GM19023 (cell line): ENCODE data around the gene PCCB.
"Not testable (repeated sequence)": the region's sequence is repeated elsewhere in the genome, so short reads cannot be mapped to it uniquely, and the experiment has no call there.

Experiments
- ATAC-seq: cut with Tn5 transposase; IDR thresholded peaks from one replicate; pipeline ENCODE4 v1.9.1; 2021; ENCODE audit warnings: mild to moderate bottlenecking, moderate library complexity; ENCODE audit not compliant: unreplicated experiment

The PCCB gene

GRCh38 chr3:136250059-136250902, at the start of gene PCCB:
TSS of gene PCCB (plus strand) at chr3:136250340. CDS start at chr3:136250376, 36 bp downstream.
- peak; percentile 98 for ATAC-seq

- ATAC-seq, result no peak
Observed at GRCh38 chr3:136207489-136208115, 42.5 kb upstream of the PCCB start.

GRCh38 chr3:136209921-136210320, 40.2 kb upstream of the PCCB start:
- no peak for ATAC-seq

- no peak for ATAC-seq
Observed at GRCh38 chr3:136211547-136211946, 38.6 kb upstream of the PCCB start.

GRCh38 chr3:136222746-136223145, 27.4 kb upstream of the PCCB start:
- not testable (repeated sequence) for ATAC-seq

GRCh38 chr3:136232413-136232812, 17.7 kb upstream of the PCCB start:
- ATAC-seq, result no peak

- ATAC-seq, result no peak
Observed at GRCh38 chr3:136235545-136235944, 14.6 kb upstream of the PCCB start.

GRCh38 chr3:136236109-136236508, 14.0 kb upstream of the PCCB start:
- no peak for ATAC-seq

- ATAC-seq, result no peak
Observed at GRCh38 chr3:136237103-136237502, 13.0 kb upstream of the PCCB start.

GRCh38 chr3:136237961-136238649, 12.0 kb upstream of the PCCB start:
- ATAC-seq, result no peak

GRCh38 chr3:136239094-136239493, 11.0 kb upstream of the PCCB start:
- no peak for ATAC-seq

GRCh38 chr3:136245691-136246090, 4.4 kb upstream of the PCCB start:
- ATAC-seq, result no peak

GRCh38 chr3:136247436-136247835, 2.7 kb upstream of the PCCB start:
- no peak for ATAC-seq

GRCh38 chr3:136247855-136248590, 2.1 kb upstream of the PCCB start:
- ATAC-seq, result no peak

- ATAC-seq, result no peak
Observed at GRCh38 chr3:136249091-136249490, 1.0 kb upstream of the PCCB start.

GRCh38 chr3:136249593-136249992, 547 bp upstream of the PCCB start:
- no peak for ATAC-seq

- ATAC-seq, result peak; percentile 24
Observed at GRCh38 chr3:136250903-136251460, 842 bp downstream of the PCCB start.

GRCh38 chr3:136251511-136251910, 1.4 kb downstream of the PCCB start:
- no peak for ATAC-seq

GRCh38 chr3:136255672-136256406, 5.7 kb downstream of the PCCB start:
- ATAC-seq, result no peak

- no peak for ATAC-seq
Observed at GRCh38 chr3:136258199-136258598, 8.1 kb downstream of the PCCB start.
